ENCODE data around the gene TNC.

TNC gene

GRCh38 chr9:115030006-115030405, 88.0 kb downstream of the TNC start:
- no peak overlapping the region for H3K4me3 ChIP-seq (ENCODE audit: low read depth, low read length)
- TF ChIP-seq POLR2A (IDR thresholded peaks at IDR 0.05; ENCODE audit: extremely low read depth, insufficient read length) (no peak), MYC (IDR thresholded peaks at IDR 0.05; ENCODE audit: low read depth, low read length) (no peak)
- TF ChIP-seq, protein P1, sequence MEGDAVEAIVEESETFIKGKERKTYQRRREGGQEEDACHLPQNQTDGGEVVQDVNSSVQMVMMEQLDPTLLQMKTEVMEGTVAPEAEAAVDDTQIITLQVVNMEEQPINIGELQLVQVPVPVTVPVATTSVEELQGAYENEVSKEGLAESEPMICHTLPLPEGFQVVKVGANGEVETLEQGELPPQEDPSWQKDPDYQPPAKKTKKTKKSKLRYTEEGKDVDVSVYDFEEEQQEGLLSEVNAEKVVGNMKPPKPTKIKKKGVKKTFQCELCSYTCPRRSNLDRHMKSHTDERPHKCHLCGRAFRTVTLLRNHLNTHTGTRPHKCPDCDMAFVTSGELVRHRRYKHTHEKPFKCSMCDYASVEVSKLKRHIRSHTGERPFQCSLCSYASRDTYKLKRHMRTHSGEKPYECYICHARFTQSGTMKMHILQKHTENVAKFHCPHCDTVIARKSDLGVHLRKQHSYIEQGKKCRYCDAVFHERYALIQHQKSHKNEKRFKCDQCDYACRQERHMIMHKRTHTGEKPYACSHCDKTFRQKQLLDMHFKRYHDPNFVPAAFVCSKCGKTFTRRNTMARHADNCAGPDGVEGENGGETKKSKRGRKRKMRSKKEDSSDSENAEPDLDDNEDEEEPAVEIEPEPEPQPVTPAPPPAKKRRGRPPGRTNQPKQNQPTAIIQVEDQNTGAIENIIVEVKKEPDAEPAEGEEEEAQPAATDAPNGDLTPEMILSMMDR (IDR thresholded peaks at IDR 0.05; ENCODE audit: low read depth, low read length): no peak
- TF ChIP-seq, protein P2, sequence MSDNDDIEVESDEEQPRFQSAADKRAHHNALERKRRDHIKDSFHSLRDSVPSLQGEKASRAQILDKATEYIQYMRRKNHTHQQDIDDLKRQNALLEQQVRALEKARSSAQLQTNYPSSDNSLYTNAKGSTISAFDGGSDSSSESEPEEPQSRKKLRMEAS (IDR thresholded peaks at IDR 0.05; ENCODE audit: low read depth, low read length): no peak
- no peak for DNase-seq (ENCODE audit: low read depth)

DNA sequence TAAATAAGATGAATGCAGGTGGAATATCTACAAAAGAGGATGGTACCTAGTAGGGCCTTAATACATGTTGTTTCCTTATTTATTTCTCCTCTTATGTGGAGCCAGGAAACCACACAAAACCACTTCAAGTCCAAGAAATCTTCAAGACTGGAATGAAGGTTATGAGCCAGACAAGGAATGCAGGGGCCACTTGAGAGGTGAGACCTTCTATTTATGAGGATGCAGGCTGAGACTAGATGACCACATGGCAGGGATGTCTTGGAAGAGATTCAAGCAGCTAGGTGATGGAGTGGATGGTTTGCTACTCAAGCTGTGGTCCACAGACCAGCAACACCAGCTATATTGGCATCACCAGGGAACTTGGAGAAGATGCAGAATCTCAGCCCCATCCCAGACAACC, 92.2 kb downstream of the TNC start:
- TF ChIP-seq POLR2A (IDR thresholded peaks at IDR 0.05; ENCODE audit: extremely low read depth, insufficient read length) (no peak), MYC (IDR thresholded peaks at IDR 0.05; ENCODE audit: low read depth, low read length) (no peak)
- TF ChIP-seq, protein P2 (IDR thresholded peaks at IDR 0.05; ENCODE audit: low read depth, low read length): no peak
- TF ChIP-seq, protein P1 (IDR thresholded peaks at IDR 0.05; ENCODE audit: low read depth, low read length): no peak
- no peak for DNase-seq (ENCODE audit: low read depth)
- H3K4me3 ChIP-seq (ENCODE audit: low read depth, low read length): no peak overlapping the region

DNA sequence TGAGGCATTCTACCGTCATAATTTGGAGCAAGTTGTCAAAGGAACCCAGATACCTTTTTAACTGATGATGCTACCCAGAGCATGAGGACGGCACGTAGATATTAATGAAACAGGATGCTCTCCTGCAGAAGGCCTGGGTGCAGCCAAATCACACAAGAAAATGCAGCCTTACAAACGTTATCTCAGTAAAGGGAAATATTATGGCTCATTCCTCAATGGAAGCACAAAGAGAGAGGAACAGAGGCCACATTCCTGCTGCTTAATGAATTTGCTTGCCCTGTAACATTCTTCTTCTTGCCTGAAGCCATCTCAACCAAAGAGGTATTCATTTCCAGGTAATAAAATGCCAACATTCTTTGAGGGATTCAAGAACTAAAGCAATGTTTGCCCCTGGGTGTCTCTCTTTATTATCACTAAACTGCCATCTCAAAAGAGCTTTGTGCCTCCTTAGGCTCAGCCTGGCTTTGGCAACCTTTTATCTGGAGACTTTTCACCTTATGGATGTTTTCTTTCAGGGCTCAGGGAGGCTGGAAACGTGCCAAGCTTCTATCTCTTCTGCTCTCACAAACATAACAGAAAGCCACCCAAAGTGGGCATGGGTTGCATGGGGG, 92.9 kb downstream of the TNC start:
- no peak overlapping the region for H3K4me3 ChIP-seq (ENCODE audit: low read depth, low read length)
- TF ChIP-seq, protein P1 (IDR thresholded peaks at IDR 0.05; ENCODE audit: low read depth, low read length): no peak
- no peak for TF ChIP-seq MYC (IDR thresholded peaks at IDR 0.05; ENCODE audit: low read depth, low read length)
- TF ChIP-seq, protein P2 (IDR thresholded peaks at IDR 0.05; ENCODE audit: low read depth, low read length): no peak
- TF ChIP-seq POLR2A (IDR thresholded peaks at IDR 0.05; ENCODE audit: extremely low read depth, insufficient read length): no peak
- no peak for DNase-seq (ENCODE audit: low read depth)

GRCh38 chr9:115022760-115023434, 95.1 kb downstream of the TNC start:
- no peak for DNase-seq (ENCODE audit: low read depth)
- TF ChIP-seq MYC (IDR thresholded peaks at IDR 0.05; ENCODE audit: low read depth, low read length) (no peak), POLR2A (IDR thresholded peaks at IDR 0.05; ENCODE audit: extremely low read depth, insufficient read length) (no peak)
- TF ChIP-seq, protein P1 (IDR thresholded peaks at IDR 0.05; ENCODE audit: low read depth, low read length): no peak
- TF ChIP-seq, protein P2 (IDR thresholded peaks at IDR 0.05; ENCODE audit: low read depth, low read length): no peak
- no peak overlapping the region for H3K4me3 ChIP-seq (ENCODE audit: low read depth, low read length)

DNA sequence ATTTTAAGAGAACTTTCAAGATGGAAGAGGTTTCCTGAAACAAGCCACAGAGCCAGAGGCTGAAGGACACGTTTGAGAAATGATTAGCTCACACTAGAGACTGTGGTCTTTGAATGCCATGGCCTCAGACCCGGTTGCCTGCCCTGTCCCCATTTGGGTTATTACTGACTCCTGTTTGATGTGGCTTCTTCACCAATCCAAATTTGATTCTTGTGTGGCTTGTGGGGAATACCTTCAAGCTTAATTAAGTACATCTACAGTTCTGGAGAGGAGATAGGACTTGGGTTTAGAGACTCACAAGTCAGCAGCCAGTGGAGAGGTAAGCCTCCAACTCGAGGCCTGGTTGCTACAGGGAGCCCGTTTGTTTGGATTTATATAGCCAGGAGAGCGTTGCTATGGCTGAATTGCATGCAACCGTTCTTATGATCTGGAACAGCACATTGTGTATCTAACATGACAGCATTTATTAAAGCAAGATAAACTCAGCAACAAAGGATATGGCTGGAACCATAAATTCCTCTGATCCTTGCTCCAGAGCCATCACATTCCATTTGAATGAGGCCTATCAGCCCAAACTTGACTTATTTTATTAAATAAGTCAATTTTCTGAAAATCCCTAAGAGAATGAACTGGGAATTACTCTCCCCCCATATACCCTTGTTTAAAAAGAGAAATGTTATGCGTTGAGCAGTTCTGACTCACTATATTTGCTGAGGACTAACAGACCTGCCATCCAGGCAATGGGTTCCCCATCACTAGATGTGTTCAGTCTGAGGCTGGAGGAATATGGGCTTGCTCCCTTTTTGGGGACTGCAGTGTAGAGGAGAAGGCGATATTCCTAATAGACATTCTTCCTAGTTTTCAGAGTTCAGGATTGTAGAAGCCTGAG, 99.2 kb downstream of the TNC start:
- TF ChIP-seq MYC (IDR thresholded peaks at IDR 0.05; ENCODE audit: low read depth, low read length) (no peak), POLR2A (IDR thresholded peaks at IDR 0.05; ENCODE audit: extremely low read depth, insufficient read length) (no peak)
- TF ChIP-seq, protein P2 (IDR thresholded peaks at IDR 0.05; ENCODE audit: low read depth, low read length): no peak
- TF ChIP-seq, protein P1 (IDR thresholded peaks at IDR 0.05; ENCODE audit: low read depth, low read length): no peak
- H3K4me3 ChIP-seq (ENCODE audit: low read depth, low read length): no peak overlapping the region
- DNase-seq (ENCODE audit: low read depth): no peak
